Measurements from ENCODE around the gene DMRTC2. TPM values are rescaled to one million over a fixed set of nuclear protein-coding genes. Genes with fewer than 3 reads are reported as not detected.

The DMRTC2 gene
- polyA plus RNA-seq, 5 donors: not detected

GRCh38 chr19:41890936-41891335 lies 46.1 kb downstream of the DMRTC2 start:
- no peak for DNase-seq

- no peak for DNase-seq
These were observed 47.5 kb downstream of the DMRTC2 start for GRCh38 chr19:41892173-41892902.

GRCh38 chr19:41893899-41894298 lies 49.1 kb downstream of the DMRTC2 start:
- DNase-seq: no peak

- DNase-seq: no peak
These were observed 49.5 kb downstream of the DMRTC2 start for GRCh38 chr19:41894350-41894749.

- DNase-seq: no peak
These were observed 51.1 kb downstream of the DMRTC2 start for GRCh38 chr19:41895745-41896580.

GRCh38 chr19:41896581-41896942 lies 51.7 kb downstream of the DMRTC2 start:
- DNase-seq: no peak

- DNase-seq: no peak
These were observed 52.3 kb downstream of the DMRTC2 start for GRCh38 chr19:41897181-41897580.

- DNase-seq: no peak
These were observed 53.0 kb downstream of the DMRTC2 start for GRCh38 chr19:41897820-41898219.

- DNase-seq: no peak
These were observed 53.4 kb downstream of the DMRTC2 start for GRCh38 chr19:41898235-41898634.

Other genes with a start within 250 kb of the DMRTC2 start
- under 1 TPM in 4 of 5 donors, not detected in 1; 0.10 to 0.66 (median 0.30) TPM for gene CEACAM4, start 218.0 kb upstream of the DMRTC2 start, polyA plus RNA-seq (ENCODE audit: insufficient read depth in 1 of 5, insufficient read length in 5 of 5, low replicate concordance in 1 of 5)
- under 1 TPM in 4 of 5 donors, not detected in 1; 0.06 to 0.22 (median 0.10) TPM for gene CEACAM7, start 156.8 kb upstream of the DMRTC2 start, polyA plus RNA-seq (ENCODE audit: insufficient read depth in 1 of 5, insufficient read length in 5 of 5, low replicate concordance in 1 of 5)
- under 1 TPM; 0.14 to 0.58 (median 0.23) TPM for gene CEACAM5, start 136.4 kb upstream of the DMRTC2 start, polyA plus RNA-seq (ENCODE audit: insufficient read depth in 1 of 5, insufficient read length in 5 of 5, low replicate concordance in 1 of 5)
- gene CEACAM6, start 89.5 kb upstream of the DMRTC2 start, polyA plus RNA-seq (ENCODE audit: insufficient read depth in 1 of 5, insufficient read length in 5 of 5, low replicate concordance in 1 of 5): 1 to 10 TPM; 2.8 to 3.4 (median 2.9) TPM
- gene CEACAM3, start 48.5 kb upstream of the DMRTC2 start, polyA plus RNA-seq (ENCODE audit: insufficient read depth in 1 of 5, insufficient read length in 5 of 5, low replicate concordance in 1 of 5): under 1 TPM in 4 of 5 donors, not detected in 1; 0.16 to 0.39 (median 0.23) TPM
- not detected for gene LYPD4, start 359 bp upstream of the DMRTC2 start, polyA plus RNA-seq (ENCODE audit: insufficient read depth in 1 of 5, insufficient read length in 5 of 5, low replicate concordance in 1 of 5)
- gene RPS19, start 15.2 kb downstream of the DMRTC2 start, polyA plus RNA-seq (ENCODE audit: insufficient read depth in 1 of 5, insufficient read length in 5 of 5, low replicate concordance in 1 of 5): 1,000 to 10,000 TPM; 1,580 to 2,598 (median 1,786) TPM
- gene CD79A, start 32.2 kb downstream of the DMRTC2 start, polyA plus RNA-seq (ENCODE audit: insufficient read depth in 1 of 5, insufficient read length in 5 of 5, low replicate concordance in 1 of 5): 1 to 10 TPM in 3 of 5 donors, under 1 TPM in 2; 0.39 to 2.4 (median 1.3) TPM
- 10 to 100 TPM; 51.2 to 86.8 (median 78.4) TPM for gene ARHGEF1, start 38.1 kb downstream of the DMRTC2 start, polyA plus RNA-seq (ENCODE audit: insufficient read depth in 1 of 5, insufficient read length in 5 of 5, low replicate concordance in 1 of 5)
- under 1 TPM in 4 of 5 donors, not detected in 1; 0.13 to 0.24 (median 0.20) TPM for gene ERFL, start 83.4 kb downstream of the DMRTC2 start, polyA plus RNA-seq (ENCODE audit: insufficient read depth in 1 of 5, insufficient read length in 5 of 5, low replicate concordance in 1 of 5)
- gene RABAC1, start 114.3 kb downstream of the DMRTC2 start, polyA plus RNA-seq (ENCODE audit: insufficient read depth in 1 of 5, insufficient read length in 5 of 5, low replicate concordance in 1 of 5): 100 to 1,000 TPM in 1 of 5 donors, 10 to 100 TPM in 4; 42.9 to 115 (median 68.9) TPM
- under 1 TPM in 3 of 5 donors, not detected in 2; 0.19 to 0.38 (median 0.24) TPM for gene ATP1A3, start 149.2 kb downstream of the DMRTC2 start, polyA plus RNA-seq (ENCODE audit: insufficient read depth in 1 of 5, insufficient read length in 5 of 5, low replicate concordance in 1 of 5)
- 1 to 10 TPM; 3.8 to 8.0 (median 6.0) TPM for gene GRIK5, start 225.2 kb downstream of the DMRTC2 start, polyA plus RNA-seq (ENCODE audit: insufficient read depth in 1 of 5, insufficient read length in 5 of 5, low replicate concordance in 1 of 5)
- gene ZNF574, start 231.1 kb downstream of the DMRTC2 start, polyA plus RNA-seq (ENCODE audit: insufficient read depth in 1 of 5, insufficient read length in 5 of 5, low replicate concordance in 1 of 5): 10 to 100 TPM in 4 of 5 donors, 1 to 10 TPM in 1; 9.6 to 16.1 (median 12.2) TPM

Measured in right lung (tissue), 5 donors.